HepG2 (cell line): ENCODE results near the gene ABCA2. TPM values are rescaled to one million over a fixed set of nuclear protein-coding genes. Genes with fewer than 3 reads are reported as not detected.

Experiments
- ATAC-seq: fragments of 200-7000 bp; cut with Tn5 transposase; 3 replicates; pipeline ENCODE4 v1.9.1; 2020; ENCODE audit warnings: mild to moderate bottlenecking, moderate library complexity
- BruUV-seq: library from RNA; stranded (reverse); fragments of 400-500 nt; replicated peaks from 2 replicates; lab custom pipeline; 2021; lab: Mats Ljungman, UMichigan
- CTCF ChIA-PET: fragments of 300-600 bp; formaldehyde crosslinking; extraction: SDS; loops from one replicate; lab custom pipeline; 2021; ENCODE audit warnings: low total read pairs, inconsistent platforms, low intra/inter-chr PET ratio; lab: Yijun Ruan, JAX
- POLR2A ChIA-PET: fragments of 350-600 bp; sonication (Branson Sonifier 250); formaldehyde crosslinking; loops from one replicate; lab custom pipeline; 2020; ENCODE audit warnings: antibody characterized with exemption, inconsistent platforms; lab: Yijun Ruan, JAX
- DNase-seq: peaks from one replicate; pipeline ENCODE4 v3.0.0-alpha.2; 2015; ENCODE audit warnings: low spot score
- FAIRE-seq: peaks from 3 replicates; lab custom pipeline; 2011; peaks lifted over from hg19 to GRCh38; lab: Jason Lieb, UNC
- H2AFZ ChIP-seq: one replicate; pipeline ENCODE4 v1.6.1; 2011; ENCODE audit warnings: low read length, inconsistent platforms
- H3K27ac ChIP-seq: fragments of 300-600 bp; 3 replicates; pipeline ENCODE4 v1.8.0; 2011; ENCODE audit warnings: mixed run types, mild to moderate bottlenecking, mixed read lengths, low read length, inconsistent platforms; ENCODE audit not compliant: insufficient read depth; ENCODE audit errors: extremely low read length
- H3K27me3 ChIP-seq, 2 experiments: fragments of 200-600 bp in 1 of 2; 2 replicates in 1 of 2; 3 replicates in 1 of 2; pipeline versions ENCODE4 v1.6.0 to v1.8.0; 2011; ENCODE audit warnings: low read length in 2 of 2, mild to moderate bottlenecking in 2 of 2, moderate library complexity in 2 of 2, inconsistent platforms in 1 of 2; ENCODE audit not compliant: insufficient read depth in 2 of 2, control insufficient read depth in 1 of 2
- H3K36me3 ChIP-seq, 2 experiments: fragments of 200-600 bp in 1 of 2; replicated peaks in 1 of 2; 2 replicates in 1 of 2; 3 replicates in 1 of 2; pipeline versions ENCODE4 v1.5.1 to v1.8.0; 2011; ENCODE audit warnings: low read length in 2 of 2, inconsistent platforms in 1 of 2; ENCODE audit not compliant: insufficient read depth in 2 of 2, control insufficient read depth in 1 of 2
- H3K4me1 ChIP-seq: 2 replicates; pipeline ENCODE4 v1.5.1; 2012; ENCODE audit warnings: low read length, inconsistent platforms; ENCODE audit not compliant: insufficient read depth
- H3K4me2 ChIP-seq: 2 replicates; pipeline ENCODE4 v1.6.0; 2011; ENCODE audit warnings: low read depth, low read length, inconsistent platforms
- H3K4me3 ChIP-seq, 3 experiments: fragments of 200-600 bp in 1 of 3; sonication (generic), shearing (Covaris generic) in 1 of 3; replicated peaks in 1 of 3; 2 replicates each; pipeline ENCODE4 v1.5.1; 2011 to 2016; ENCODE audit warnings: low read length in 3 of 3, inconsistent platforms in 2 of 3, low read depth in 2 of 3, mild to moderate bottlenecking in 2 of 3, control low read depth in 1 of 3, mixed read lengths in 1 of 3; ENCODE audit not compliant: insufficient read depth in 1 of 3
- H3K79me2 ChIP-seq: one replicate; pipeline ENCODE4 v1.6.1; 2011; ENCODE audit warnings: low read length, inconsistent platforms; ENCODE audit not compliant: insufficient read depth
- H3K9ac ChIP-seq: 2 replicates; pipeline ENCODE4 v1.6.0; 2011; ENCODE audit warnings: mild to moderate bottlenecking, low read depth, low read length, inconsistent platforms; ENCODE audit not compliant: insufficient read depth
- H3K9me3 ChIP-seq: 2 replicates; pipeline ENCODE4 v1.5.1; 2012; ENCODE audit warnings: mild to moderate bottlenecking, low read length
- H4K20me1 ChIP-seq: 2 replicates; pipeline ENCODE4 v1.6.0; 2011; ENCODE audit warnings: inconsistent platforms, mild to moderate bottlenecking, low read length, moderate library complexity; ENCODE audit not compliant: insufficient read depth
- GPBP1L1 ChIP-seq: sonication (generic); formaldehyde crosslinking; IDR thresholded peaks from 2 replicates; pipeline ENCODE4 v1.5.0; 2020; ENCODE audit warnings: mild to moderate bottlenecking, missing genetic modification reagents
- NR0B2 ChIP-seq: sonication (generic); formaldehyde crosslinking; IDR thresholded peaks from 2 replicates; pipeline ENCODE4 v1.4.0; 2020; ENCODE audit warnings: mild to moderate bottlenecking, missing genetic modification reagents
- RFX1 ChIP-seq: fragments of 450-650 bp; IDR thresholded peaks from 2 replicates; pipeline ENCODE4 v1.6.1; 2017
- SALL2 ChIP-seq: sonication (generic); formaldehyde crosslinking; IDR thresholded peaks from 2 replicates; pipeline ENCODE4 v1.8.1; 2023; ENCODE audit warnings: mild to moderate bottlenecking, missing genetic modification reagents, inconsistent platforms
- SNAPC4 ChIP-seq: sonication (generic); formaldehyde crosslinking; IDR thresholded peaks from 2 replicates; pipeline ENCODE4 v1.4.0; 2020; ENCODE audit warnings: mild to moderate bottlenecking, missing genetic modification reagents
- SRSF4 ChIP-seq: fragments of 200-400 bp; formaldehyde crosslinking; IDR thresholded peaks from one replicate; pipeline ENCODE4 v1.6.1; 2018; ENCODE audit warnings: mild to moderate bottlenecking, low read depth, low read length, moderate library complexity; ENCODE audit not compliant: poor library complexity, severe bottlenecking
- TEF ChIP-seq: sonication (generic); formaldehyde crosslinking; IDR thresholded peaks from 2 replicates; pipeline ENCODE4 v1.5.0; 2020; ENCODE audit warnings: missing genetic modification reagents
- ZBED4 ChIP-seq: sonication (generic); formaldehyde crosslinking; IDR thresholded peaks from 2 replicates; pipeline ENCODE4 v1.4.0; 2020; ENCODE audit warnings: missing genetic modification reagents, borderline replicate concordance
- ZNF10 ChIP-seq: sonication (generic); formaldehyde crosslinking; IDR thresholded peaks from 2 replicates; pipeline ENCODE4 v1.4.0; 2020; ENCODE audit warnings: mild to moderate bottlenecking, low read depth, missing genetic modification reagents, borderline replicate concordance
- ZZZ3 ChIP-seq: sonication (generic); formaldehyde crosslinking; IDR thresholded peaks from 2 replicates; pipeline ENCODE4 v1.4.0; 2020; ENCODE audit warnings: missing genetic modification reagents, mild to moderate bottlenecking, borderline replicate concordance
- whole genome bisulfite sequencing: methylation state at CpG from one replicate; pipeline ENCODE4 v1.1.6; 2017; ENCODE audit warnings: low lambda C conversion rate; 5-methylcytosine and 5-hydroxymethylcytosine counted together
- in situ Hi-C: cut with HindIII; loops from 2 replicates; pipeline ENCODE4 v1.10.0; 2017; ENCODE audit warnings: low pct_unique_long_range_greater_than_20kb; ENCODE audit not compliant: extremely low pct_ligation_motif_present
- intact Hi-C: fragments of 100-400 bp; cut with micrococcal nuclease; formaldehyde crosslinking; loops from one replicate; pipeline ENCODE4 v1.10.0; 2022; ENCODE audit not compliant: unreplicated experiment
- polyA plus RNA-seq, 8 experiments: library from polyadenylated mRNA; depleted of rRNA in 3 of 8; stranded (reverse) in 7 of 8; unstranded in 1 of 8; fragments of >200 nt; fragmentation: Illumina TruSeq in 4 of 8; extraction: Trizol in 4 of 8; gene quantifications; 2 replicates each; pipeline versions ENCODE4 v1.2.1 to v1.2.3, GENCODE V29; 2011 to 2016; ENCODE audit warnings: low read depth in 4 of 8, missing spikeins in 1 of 8, mixed read lengths in 1 of 8; ENCODE audit not compliant: insufficient read depth in 1 of 8
- total RNA-seq, 5 experiments: library from RNA; depleted of rRNA; stranded (reverse); fragments of >200 nt; fragmentation: Illumina TruSeq; extraction: Trizol; gene quantifications; 2 replicates each; pipeline ENCODE4 v1.2.3, GENCODE V29; 2016; ENCODE audit warnings: low read depth in 1 of 5

ABCA2 gene
- total and polyA plus RNA-seq, 2 of the 13 experiments (the other 11 are each of a cell fraction or from before 2014, with no cell fraction given), result 2.9 to 19.2 TPM

- no peak for TF ChIP-seq ZBED4
- no peak for TF ChIP-seq TEF
- TF ChIP-seq ZZZ3 (CRISPR knock-in tag), result no peak
Measured at GRCh38 chr9:137017071-137017470, 11.0 kb downstream of the ABCA2 start (continued).

- H3K4me3 ChIP-seq, result no peak overlapping the region
- WGBS, result no CpG with 5 or more reads among the region's 16 CpGs
- no peak for FAIRE-seq
- no peak for TF ChIP-seq SRSF4
- TF ChIP-seq GPBP1L1 (CRISPR knock-in tag), result no peak
- no peak for TF ChIP-seq ZNF10 (CRISPR knock-in tag)
- no peak for TF ChIP-seq RFX1
- TF ChIP-seq NR0B2 (CRISPR knock-in tag), result no peak
- TF ChIP-seq SALL2 (CRISPR knock-in tag), result no peak
- TF ChIP-seq SNAPC4 (CRISPR knock-in tag), result no peak
Measured at GRCh38 chr9:137016436-137016835, 11.6 kb downstream of the ABCA2 start.

More at GRCh38 chr9:137016436-137016835, 11.6 kb downstream of the ABCA2 start:
- no peaks in the 10 kb centered on the region for H3K79me2 ChIP-seq
- ATAC-seq, result no peak
- H3K9ac ChIP-seq, result no peak overlapping the region
- in situ Hi-C loops (no loop called here), intact Hi-C loops (no loop called here)
- H3K36me3 ChIP-seq, result peaks cover 1 to 2% of the 10 kb centered on the region in 2 experiments; a peak in 1 of 5 replicates
- BruUV-seq, result no TSS peak
- H3K9me3 ChIP-seq, result no peaks in the 10 kb centered on the region
- no peaks in the 10 kb centered on the region for H4K20me1 ChIP-seq
- no peak overlapping the region for H2AFZ ChIP-seq
- H3K27me3 ChIP-seq, result no peaks in the 10 kb centered on the region
- peaks cover 3% of the 10 kb centered on the region for H3K4me1 ChIP-seq
- H3K27ac ChIP-seq, result no peak overlapping the region
- CTCF ChIA-PET, result no interaction called here
- no peak for DNase-seq
- H3K4me2 ChIP-seq, result no peak overlapping the region
- POLR2A ChIA-PET, result no interaction called here
